Measurements from ENCODE around the gene B9D2. TPM values are rescaled to one million over a fixed set of nuclear protein-coding genes. Genes with fewer than 3 reads are reported as not detected.

The B9D2 gene
- total RNA-seq, 5 donors from 2014 or later (not counting 1 experiment from before 2014, with no cell fraction given), result 15.3 to 27.9 (median 16.4) TPM

DNA sequence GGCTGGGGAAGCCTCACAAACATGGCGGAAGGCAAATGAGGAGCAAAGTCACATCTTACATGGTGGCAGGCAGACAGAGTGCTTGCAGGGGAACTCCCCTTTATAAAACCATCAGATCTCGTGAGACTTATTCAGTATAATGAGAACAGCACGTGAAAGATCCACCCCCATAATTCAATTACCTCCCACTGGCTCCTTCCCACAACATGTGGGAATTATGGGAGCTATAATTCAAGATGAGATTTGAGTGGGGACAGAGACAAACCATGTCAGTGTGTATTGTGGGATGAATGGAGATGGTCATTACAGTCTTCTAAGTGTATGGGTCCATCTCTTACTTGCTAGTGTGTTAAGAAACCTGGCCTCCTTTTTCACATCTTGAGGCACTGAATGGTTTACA, 38.1 kb upstream of the B9D2 start:
- peak overlapping the region in 1 of 2 donors; percentile 3 for H3K27ac Mint-ChIP-seq

DNA sequence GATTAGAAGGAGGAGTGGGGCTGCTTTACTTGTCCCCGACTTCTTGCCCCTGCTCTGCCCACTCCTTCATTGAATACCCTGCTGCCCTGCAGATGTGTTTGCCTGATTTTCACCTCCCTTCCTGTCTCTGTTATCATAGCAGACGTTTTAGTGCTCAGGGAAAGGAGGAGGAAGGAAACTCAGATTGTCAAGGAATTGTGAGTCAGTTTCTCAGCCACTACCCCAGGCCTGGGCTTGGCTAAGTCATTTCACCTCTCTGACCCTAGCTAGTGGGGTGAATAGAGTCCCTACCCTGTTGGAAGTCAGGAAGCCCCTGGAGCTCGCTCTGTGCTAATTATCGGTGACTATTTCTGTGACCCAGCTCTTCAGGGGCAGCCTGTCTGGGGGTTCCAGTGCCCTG, 37.5 kb upstream of the B9D2 start:
- no peaks in the 10 kb centered on the region for H3K9me3 Mint-ChIP-seq
- peaks cover 32 to 47% (median 46%) of the 10 kb centered on the region in 3 donors for H3K4me1 Mint-ChIP-seq
- Histone ChIP-seq H3K9me3 (no peaks in the 10 kb centered on the region), H3K4me3 (ENCODE audit: control insufficient read depth in 1 of 2, extremely low read depth in 1 of 2, low read length in 1 of 2) (no peak overlapping the region), H3K27me3 (replicated peaks in 1 of 2; ENCODE audit: control insufficient read depth in 2 of 2, extremely low read depth in 1 of 2, insufficient read depth in 2 of 2, low read length in 1 of 2) (no peaks in the 10 kb centered on the region), H3K4me1 (ENCODE audit: control insufficient read depth in 1 of 2, extremely low read depth in 1 of 2, insufficient read depth in 2 of 2, low read length in 2 of 2) (peaks cover 14 to 26% of the 10 kb centered on the region in 2 experiments), H3K27ac (ENCODE audit: low read length) (no peak overlapping the region), H3K36me3 (ENCODE audit: control insufficient read depth in 2 of 2, extremely low read depth in 1 of 2, insufficient read depth in 1 of 2, low read length in 1 of 2) (peaks cover 8 to 10% of the 10 kb centered on the region in 2 donors)
- ATAC-seq (replicated peaks in 1 of 4), result no peak
- H3K27ac Mint-ChIP-seq, result no peak overlapping the region
- ChIA-PET POLR2A (no interaction called here), CTCF (interaction anchor here in 1 of 2 donors (0.6 kb wide), 1 partner anchor 910 kb away, joined by 3 read pairs; no protein-coding TSS in a partner anchor)
- H3K36me3 Mint-ChIP-seq, result peaks cover 11% of the 10 kb centered on the region
- 90% methylated on average over 2 of the region's 4 CpGs for WGBS (ENCODE audit: insufficient coverage)
- H3K4me3 Mint-ChIP-seq, result no peak overlapping the region
- H3K27me3 Mint-ChIP-seq, result no peaks in the 10 kb centered on the region
- no peak for DNase-seq

More for the DNA sequence above, 38.1 kb upstream of the B9D2 start:
- no peak for ATAC-seq (replicated peaks in 1 of 4)
- Mint-ChIP-seq H3K9me3 (no peaks in the 10 kb centered on the region), H3K27me3 (no peaks in the 10 kb centered on the region), H3K4me3 (no peak overlapping the region), H3K36me3 (peaks cover 11% of the 10 kb centered on the region), H3K4me1 (peaks cover 31 to 43% (median 43%) of the 10 kb centered on the region in 3 donors)
- H3K9me3 ChIP-seq, result no peaks in the 10 kb centered on the region
- POLR2A ChIA-PET, result no interaction called here
- CTCF ChIA-PET, result interaction anchor here in 1 of 2 donors (0.6 kb wide), 1 partner anchor 911 kb away, joined by 3 read pairs; no protein-coding TSS in a partner anchor
- no peak overlapping the region for H3K27ac ChIP-seq (ENCODE audit: low read length)
- no peak for DNase-seq
- no CpG with 5 or more reads among the region's 3 CpGs for WGBS (ENCODE audit: insufficient coverage)
- no peaks in the 10 kb centered on the region for H3K27me3 ChIP-seq (replicated peaks in 1 of 2; ENCODE audit: control insufficient read depth in 2 of 2, extremely low read depth in 1 of 2, insufficient read depth in 2 of 2, low read length in 1 of 2)
- H3K4me3 ChIP-seq (ENCODE audit: control insufficient read depth in 1 of 2, extremely low read depth in 1 of 2, low read length in 1 of 2), result no peak overlapping the region
- peaks cover 8 to 10% of the 10 kb centered on the region in 2 donors for H3K36me3 ChIP-seq (ENCODE audit: control insufficient read depth in 2 of 2, extremely low read depth in 1 of 2, insufficient read depth in 1 of 2, low read length in 1 of 2)
- peaks cover 10 to 21% of the 10 kb centered on the region in 2 experiments for H3K4me1 ChIP-seq (ENCODE audit: control insufficient read depth in 1 of 2, extremely low read depth in 1 of 2, insufficient read depth in 2 of 2, low read length in 2 of 2)

DNA sequence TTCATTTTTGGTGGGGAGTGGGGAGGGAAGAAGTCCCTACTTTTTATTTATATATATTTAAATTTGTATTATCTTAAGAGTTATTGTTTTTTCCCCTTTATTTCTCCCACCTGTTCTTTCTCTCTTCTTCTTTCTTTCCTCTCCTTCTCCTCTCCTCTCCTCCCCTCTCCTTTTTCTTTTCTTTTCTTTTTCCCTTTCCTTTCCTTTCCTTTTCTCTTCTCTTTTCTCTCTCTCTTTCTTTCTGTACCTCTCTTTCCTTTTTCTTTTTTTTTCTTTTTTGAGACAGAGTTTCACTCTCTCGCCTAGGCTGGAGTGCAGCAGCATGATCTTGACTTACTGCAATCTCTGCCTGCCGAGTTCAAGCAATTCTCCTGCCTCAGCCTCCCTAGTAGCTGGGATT, 35.6 kb upstream of the B9D2 start:
- 92% methylated on average over 2 of the region's 2 CpGs for WGBS (ENCODE audit: insufficient coverage)
- POLR2A ChIA-PET, result no interaction called here
- CTCF ChIA-PET, result interaction anchor here in 1 of 2 donors (0.6 kb wide), 1 partner anchor 50 kb away, joined by 3 read pairs; no protein-coding TSS in a partner anchor
- no peak overlapping the region for H3K27ac ChIP-seq (ENCODE audit: low read length)
- Mint-ChIP-seq H3K4me3 (peak overlapping the region; percentile 28 to 99 (median 59)), H3K27me3 (no peaks in the 10 kb centered on the region), H3K9me3 (no peaks in the 10 kb centered on the region), H3K36me3 (peaks cover 8% of the 10 kb centered on the region), H3K27ac (no peak overlapping the region), H3K4me1 (peaks cover 47 to 60% (median 55%) of the 10 kb centered on the region in 3 donors)
- peaks cover 19 to 39% of the 10 kb centered on the region in 2 experiments for H3K4me1 ChIP-seq (ENCODE audit: control insufficient read depth in 1 of 2, extremely low read depth in 1 of 2, insufficient read depth in 2 of 2, low read length in 2 of 2)
- H3K27me3 ChIP-seq (replicated peaks in 1 of 2; ENCODE audit: control insufficient read depth in 2 of 2, extremely low read depth in 1 of 2, insufficient read depth in 2 of 2, low read length in 1 of 2), result no peaks in the 10 kb centered on the region
- no peaks in the 10 kb centered on the region for H3K9me3 ChIP-seq
- peaks cover 8 to 10% of the 10 kb centered on the region in 2 donors for H3K36me3 ChIP-seq (ENCODE audit: control insufficient read depth in 2 of 2, extremely low read depth in 1 of 2, insufficient read depth in 1 of 2, low read length in 1 of 2)
- no peak for DNase-seq
- ATAC-seq (replicated peaks in 1 of 4), result no peak
- H3K4me3 ChIP-seq (ENCODE audit: control insufficient read depth in 1 of 2, extremely low read depth in 1 of 2, low read length in 1 of 2), result no peak overlapping the region

DNA sequence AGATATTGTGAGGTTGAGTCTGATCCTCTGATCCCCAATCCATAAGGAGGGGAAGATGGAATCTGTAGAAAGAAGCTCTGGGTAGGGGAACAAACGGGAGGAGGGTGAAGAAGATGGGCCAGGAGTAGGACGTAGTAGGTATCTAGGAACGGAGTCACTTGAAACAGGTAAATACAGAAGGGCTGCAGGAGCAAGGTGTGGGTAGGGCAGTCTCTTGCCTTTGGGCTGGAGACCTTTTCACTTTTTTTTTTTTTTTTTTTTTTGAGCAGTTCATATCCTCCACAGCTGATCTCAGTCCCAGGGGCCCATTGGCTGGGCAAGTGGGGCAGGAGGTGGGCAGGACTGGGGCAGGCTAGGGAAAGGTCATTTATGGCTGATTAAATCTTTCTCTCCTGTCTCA, 35.1 kb upstream of the B9D2 start:
- H3K9me3 ChIP-seq, result no peaks in the 10 kb centered on the region
- no peak overlapping the region for H3K4me3 ChIP-seq (ENCODE audit: control insufficient read depth in 1 of 2, extremely low read depth in 1 of 2, low read length in 1 of 2)
- peaks cover 19 to 41% of the 10 kb centered on the region in 2 experiments for H3K4me1 ChIP-seq (ENCODE audit: control insufficient read depth in 1 of 2, extremely low read depth in 1 of 2, insufficient read depth in 2 of 2, low read length in 2 of 2)
- ChIA-PET CTCF (interaction anchor here (0.6 to 0.7 kb wide), 2 partner anchors 41 to 50 kb away, joined by 3 to 12 read pairs; partner anchors contain the start of gene DMAC2 (in 1 of the 2)), POLR2A (no interaction called here)
- H3K36me3 Mint-ChIP-seq, result peaks cover 8% of the 10 kb centered on the region
- H3K36me3 ChIP-seq (ENCODE audit: control insufficient read depth in 2 of 2, extremely low read depth in 1 of 2, insufficient read depth in 1 of 2, low read length in 1 of 2), result peaks cover 8 to 10% of the 10 kb centered on the region in 2 donors
- no peaks in the 10 kb centered on the region for H3K9me3 Mint-ChIP-seq
- no peaks in the 10 kb centered on the region for H3K27me3 Mint-ChIP-seq
- no peaks in the 10 kb centered on the region for H3K27me3 ChIP-seq (replicated peaks in 1 of 2; ENCODE audit: control insufficient read depth in 2 of 2, extremely low read depth in 1 of 2, insufficient read depth in 2 of 2, low read length in 1 of 2)
- WGBS (ENCODE audit: insufficient coverage), result 50% methylated on average over 1 of the region's 3 CpGs
- H3K27ac Mint-ChIP-seq, result peak overlapping the region; percentile 47 to 48
- H3K4me1 Mint-ChIP-seq, result peaks cover 47 to 60% (median 55%) of the 10 kb centered on the region in 3 donors
- ATAC-seq (replicated peaks in 1 of 4), result no peak
- no peak for DNase-seq
- H3K4me3 Mint-ChIP-seq, result peak overlapping the region; percentile 97 to 99 (median 98)
- no peak overlapping the region for H3K27ac ChIP-seq (ENCODE audit: low read length)

DNA sequence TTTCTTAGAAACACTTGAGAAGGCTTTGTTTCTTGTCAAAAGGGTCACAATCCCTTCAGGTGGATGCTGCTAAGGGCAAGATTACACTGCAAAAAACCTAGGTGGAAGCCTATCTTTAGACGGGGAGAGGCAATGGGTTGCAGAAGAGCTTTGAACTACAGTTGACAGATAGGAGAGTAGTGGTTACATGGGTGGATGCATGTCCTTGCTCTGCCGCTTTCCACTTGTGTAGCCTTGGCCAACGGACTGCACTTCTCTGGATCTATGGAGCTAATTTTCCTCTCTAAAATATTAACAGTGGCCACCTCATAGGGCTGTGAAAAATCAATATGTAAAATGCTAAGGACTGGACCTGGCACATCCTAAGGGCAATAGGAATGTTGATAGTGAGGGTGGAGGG, 34.6 kb upstream of the B9D2 start:
- peaks cover 8% of the 10 kb centered on the region for H3K36me3 Mint-ChIP-seq
- H3K4me3 Mint-ChIP-seq, result peak overlapping the region; percentile 97 to 99 (median 98)
- 67% methylated on average over 1 of the region's 3 CpGs for WGBS (ENCODE audit: insufficient coverage)
- peaks cover 6 to 9% of the 10 kb centered on the region in 2 donors for H3K36me3 ChIP-seq (ENCODE audit: control insufficient read depth in 2 of 2, extremely low read depth in 1 of 2, insufficient read depth in 1 of 2, low read length in 1 of 2)
- H3K27ac Mint-ChIP-seq, result peak overlapping the region; percentile 100
- no peaks in the 10 kb centered on the region for H3K9me3 Mint-ChIP-seq
- no peak for ATAC-seq (replicated peaks in 1 of 4)
- ChIA-PET CTCF (interaction anchor here (0.7 kb wide), 2 partner anchors 41 to 594 kb away, joined by 3 to 12 read pairs; partner anchors contain the start of gene DMAC2 (in 1 of the 2)), POLR2A (no interaction called here)
- H3K27ac ChIP-seq (ENCODE audit: low read length), result no peak overlapping the region
- peaks cover 19 to 41% of the 10 kb centered on the region in 2 experiments for H3K4me1 ChIP-seq (ENCODE audit: control insufficient read depth in 1 of 2, extremely low read depth in 1 of 2, insufficient read depth in 2 of 2, low read length in 2 of 2)
- no peaks in the 10 kb centered on the region for H3K27me3 ChIP-seq (replicated peaks in 1 of 2; ENCODE audit: control insufficient read depth in 2 of 2, extremely low read depth in 1 of 2, insufficient read depth in 2 of 2, low read length in 1 of 2)
- H3K9me3 ChIP-seq, result no peaks in the 10 kb centered on the region
- H3K27me3 Mint-ChIP-seq, result no peaks in the 10 kb centered on the region
- no peak for DNase-seq
- peaks cover 43 to 58% (median 55%) of the 10 kb centered on the region in 3 donors for H3K4me1 Mint-ChIP-seq
- peak overlapping the region; percentile 81 to 97 for H3K4me3 ChIP-seq (ENCODE audit: control insufficient read depth in 1 of 2, extremely low read depth in 1 of 2, low read length in 1 of 2)

DNA sequence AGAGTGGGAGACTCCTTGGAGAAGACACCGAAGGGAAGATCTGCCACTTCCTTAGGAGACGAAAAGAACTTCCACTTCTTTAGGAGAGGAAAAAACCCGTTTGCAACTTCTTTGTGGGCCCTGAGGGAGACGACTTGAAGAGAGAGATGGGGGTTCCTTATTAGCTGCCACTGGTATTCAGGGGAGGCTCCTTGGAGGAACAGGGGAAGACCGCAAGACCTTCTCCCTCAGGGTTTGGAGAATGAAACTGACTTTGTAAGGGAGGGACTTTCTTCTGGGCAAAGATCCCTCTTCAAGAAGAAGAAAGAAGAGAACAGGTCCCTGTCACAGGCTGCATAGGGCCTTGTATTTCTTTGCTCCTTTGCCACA, 34.1 kb upstream of the B9D2 start:
- Mint-ChIP-seq H3K27ac (peak overlapping the region; percentile 100), H3K4me3 (peak overlapping the region; percentile 97 to 99 (median 98)), H3K9me3 (no peaks in the 10 kb centered on the region), H3K4me1 (peaks cover 41 to 57% (median 51%) of the 10 kb centered on the region in 3 donors), H3K27me3 (no peaks in the 10 kb centered on the region), H3K36me3 (peaks cover 8% of the 10 kb centered on the region)
- ATAC-seq (replicated peaks in 1 of 4) (no peak), DNase-seq (no peak)
- H3K27ac ChIP-seq (ENCODE audit: low read length), result peak overlapping the region; percentile 98
- H3K27me3 ChIP-seq (replicated peaks in 1 of 2; ENCODE audit: control insufficient read depth in 2 of 2, extremely low read depth in 1 of 2, insufficient read depth in 2 of 2, low read length in 1 of 2), result no peaks in the 10 kb centered on the region
- POLR2A ChIA-PET, result no interaction called here
- WGBS (ENCODE audit: insufficient coverage), result 0% methylated on average over 1 of the region's 5 CpGs
- H3K4me1 ChIP-seq (ENCODE audit: control insufficient read depth in 1 of 2, extremely low read depth in 1 of 2, insufficient read depth in 2 of 2, low read length in 2 of 2), result peaks cover 19 to 38% of the 10 kb centered on the region in 2 experiments
- CTCF ChIA-PET, result interaction anchor here in 1 of 2 donors (0.7 kb wide), 1 partner anchor 593 kb away, joined by 3 read pairs; no protein-coding TSS in a partner anchor
- peak overlapping the region; percentile 81 to 97 for H3K4me3 ChIP-seq (ENCODE audit: control insufficient read depth in 1 of 2, extremely low read depth in 1 of 2, low read length in 1 of 2)
- peaks cover 2 to 3% of the 10 kb centered on the region in 2 donors for H3K36me3 ChIP-seq (ENCODE audit: control insufficient read depth in 2 of 2, extremely low read depth in 1 of 2, insufficient read depth in 1 of 2, low read length in 1 of 2)
- no peaks in the 10 kb centered on the region for H3K9me3 ChIP-seq

Measured in T-cell (primary cell).